Activated gamma-delta T cell treated with anti-CD3 and anti-CD28 coated beads, Interleukin-2, amount 50 U/mL, for 16 hours (primary cell): Measurements from ENCODE around the gene RAB15.
A peak's percentile ranks its signal among the peaks of the same experiment; 100 is the strongest.

Source experiments
- DNase-seq: peaks from one replicate; pipeline ENCODE4 v3.0.0-alpha.2; 2020; ENCODE audit warnings: low read depth

Gene RAB15

DNA sequence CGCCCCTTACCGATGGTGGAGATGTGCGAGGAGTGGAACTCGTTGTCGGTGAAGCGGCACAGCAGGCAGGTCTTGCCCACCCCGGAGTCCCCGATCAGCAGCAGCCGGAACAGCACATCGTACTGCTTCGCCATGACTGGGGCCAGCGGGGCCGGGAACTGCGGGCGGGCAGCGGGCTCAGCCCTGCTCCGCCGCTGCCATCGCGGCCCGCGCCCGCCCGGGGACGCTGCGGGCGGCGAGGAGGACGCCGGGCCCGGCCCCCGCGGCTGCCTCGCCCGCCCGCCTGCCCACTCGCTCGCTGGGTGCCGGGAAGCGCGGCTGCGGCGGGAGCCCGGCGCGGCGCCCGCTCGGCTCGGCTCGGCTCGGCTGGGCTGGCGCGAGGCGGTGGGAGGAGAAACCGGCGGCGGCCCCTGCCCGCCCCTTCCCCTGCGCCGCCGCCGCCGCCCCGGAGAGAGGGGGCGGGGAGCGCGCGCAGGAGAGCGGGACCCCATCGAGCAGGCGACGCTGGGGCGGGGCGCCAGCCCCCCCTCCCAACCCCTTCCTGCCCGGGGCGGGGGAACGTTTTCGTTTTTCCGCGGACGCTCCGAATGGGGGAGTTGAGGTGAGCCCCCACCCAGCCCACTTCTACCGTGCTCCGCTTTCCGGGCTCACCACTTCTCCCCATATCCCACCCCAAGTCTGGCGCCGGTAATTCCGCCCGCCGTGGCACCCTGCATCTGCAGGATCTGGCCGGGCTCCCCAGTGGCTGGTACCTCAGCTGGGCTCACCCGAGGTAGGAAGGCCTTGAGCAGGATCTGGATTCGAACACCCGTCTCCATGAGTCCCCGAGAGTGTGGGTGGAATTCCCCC is at the start of gene RAB15:
TSS of gene RAB15 (minus strand) at position 394 of the 849 bp plus-strand sequence. CDS start at position 134, 260 bp downstream.
- DNase-seq = peak; percentile 24

- no peak for DNase-seq
These were observed 47.9 kb upstream of the RAB15 start for GRCh38 chr14:65019944-65020566.

DNA sequence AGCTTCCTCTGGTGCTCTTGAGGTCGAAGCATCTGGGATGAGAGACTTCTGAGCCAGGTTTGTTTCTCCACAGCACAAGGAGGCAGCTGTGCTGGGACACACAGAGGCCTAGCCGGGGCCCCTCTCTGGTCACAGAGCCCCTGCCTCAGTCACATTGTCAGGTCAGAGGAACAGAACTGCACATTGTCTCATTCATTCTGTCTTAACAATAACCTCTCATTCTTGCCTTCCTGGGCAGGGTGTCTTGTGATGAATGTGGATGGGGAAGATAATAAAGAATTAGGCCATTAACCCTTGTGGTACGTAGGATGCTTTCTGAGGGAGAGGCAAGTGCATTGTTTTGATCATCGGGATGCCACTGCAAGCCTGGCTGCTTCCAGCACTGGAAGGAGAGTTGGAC is 44.3 kb upstream of the RAB15 start:
- no peak for DNase-seq

DNA sequence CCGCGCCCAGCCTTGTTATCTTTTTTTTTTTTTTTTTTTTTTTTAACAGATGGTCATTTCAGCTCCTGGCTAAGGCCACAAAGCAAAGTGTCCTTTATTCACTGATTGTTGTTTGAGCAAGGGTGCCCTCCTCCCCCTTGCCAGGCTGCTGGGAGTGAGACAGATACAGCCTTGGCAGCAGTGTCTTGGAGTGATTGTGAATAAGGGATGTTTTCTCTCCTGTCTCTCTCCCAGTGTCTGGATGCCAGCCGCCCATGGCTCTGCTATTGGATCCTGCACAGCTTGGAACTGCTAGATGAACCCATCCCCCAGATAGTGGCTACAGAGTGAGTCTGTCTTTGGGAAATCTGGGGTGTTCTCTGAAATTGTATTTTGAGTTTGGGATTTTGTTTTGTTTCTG is 43.3 kb upstream of the RAB15 start:
- DNase-seq = no peak

DNA sequence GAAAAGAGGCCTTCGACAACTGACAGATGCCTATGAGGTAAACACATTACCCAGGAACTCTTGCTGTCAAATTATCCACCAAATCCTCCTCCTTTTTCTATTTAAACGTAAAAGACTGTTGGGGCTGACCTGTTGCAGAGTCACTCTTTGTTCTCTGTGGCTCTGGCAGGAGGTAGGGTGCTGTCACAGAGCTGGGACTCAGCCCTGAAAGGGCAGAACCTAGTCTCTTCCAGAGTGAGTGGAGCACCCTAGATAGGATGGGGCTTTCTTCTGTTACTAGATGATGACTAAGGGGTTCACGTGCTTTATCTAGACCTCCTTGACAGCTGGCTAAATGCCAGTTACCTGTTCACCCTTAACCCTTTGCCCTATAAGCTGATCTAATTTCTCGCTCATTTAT is 40.2 kb upstream of the RAB15 start:
- DNase-seq = no peak

DNA sequence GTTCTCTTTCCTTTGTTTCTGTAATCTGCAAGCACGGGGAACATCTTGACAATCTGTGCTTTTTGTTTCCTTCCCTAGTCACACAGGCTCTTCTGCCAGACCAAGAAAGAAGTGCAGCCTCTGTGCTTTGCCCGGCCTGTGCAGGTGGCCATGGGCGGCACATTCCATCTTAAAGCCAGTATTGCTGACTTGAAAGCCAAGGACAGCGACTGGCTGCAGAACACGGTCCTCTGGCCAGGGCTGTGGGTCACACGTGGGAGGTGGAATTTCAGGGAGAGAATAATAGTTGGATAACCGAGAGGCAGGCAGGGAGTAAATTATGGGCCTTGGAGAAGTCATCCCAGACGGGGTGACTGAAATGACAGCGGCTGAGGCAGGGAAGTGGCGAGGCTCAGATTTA is 39.4 kb upstream of the RAB15 start:
- no peak for DNase-seq

- no peak for DNase-seq
These were observed 38.2 kb upstream of the RAB15 start for GRCh38 chr14:65010211-65010931.

DNA sequence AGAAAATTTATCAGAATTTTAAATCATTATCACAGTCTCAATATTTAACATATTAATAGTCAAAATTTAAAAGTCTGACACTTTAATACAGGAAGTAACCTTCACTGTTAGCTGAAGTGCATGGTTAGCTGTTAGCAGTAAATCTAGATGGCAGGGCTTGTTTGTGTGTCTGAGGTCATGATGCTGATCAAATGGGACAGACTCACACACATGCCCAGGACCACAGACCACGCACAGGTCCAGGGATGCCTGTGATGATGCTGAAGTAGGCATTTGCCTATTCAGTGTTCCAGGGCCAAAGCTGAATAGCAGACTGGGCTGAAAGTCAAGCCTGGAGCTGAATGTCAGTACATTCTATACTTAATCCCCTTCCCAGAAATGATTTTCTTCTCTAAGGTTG is 35.1 kb upstream of the RAB15 start:
- no peak for DNase-seq

DNA sequence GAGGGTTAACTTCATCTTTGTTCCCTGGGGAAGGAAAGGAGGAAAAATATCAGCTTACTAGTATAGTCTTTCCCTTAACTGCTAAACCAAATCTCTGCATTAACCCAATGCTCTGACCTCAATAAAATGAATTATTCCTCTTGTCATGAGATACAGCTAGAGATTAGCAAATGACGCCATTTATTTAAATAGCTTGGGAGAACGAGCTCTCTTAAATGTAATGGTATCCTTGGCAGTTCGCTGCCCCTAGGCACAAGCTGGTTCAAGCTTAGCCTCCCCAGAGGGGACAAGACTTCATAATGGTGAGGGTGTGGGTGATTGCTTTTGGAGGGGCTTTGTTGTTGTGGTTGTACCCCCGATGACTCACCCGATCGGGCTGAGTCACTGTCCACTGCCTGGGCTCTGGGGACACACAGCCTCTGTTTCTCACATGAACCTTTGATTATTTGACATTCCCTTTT is 34.2 kb upstream of the RAB15 start:
- DNase-seq = no peak

DNA sequence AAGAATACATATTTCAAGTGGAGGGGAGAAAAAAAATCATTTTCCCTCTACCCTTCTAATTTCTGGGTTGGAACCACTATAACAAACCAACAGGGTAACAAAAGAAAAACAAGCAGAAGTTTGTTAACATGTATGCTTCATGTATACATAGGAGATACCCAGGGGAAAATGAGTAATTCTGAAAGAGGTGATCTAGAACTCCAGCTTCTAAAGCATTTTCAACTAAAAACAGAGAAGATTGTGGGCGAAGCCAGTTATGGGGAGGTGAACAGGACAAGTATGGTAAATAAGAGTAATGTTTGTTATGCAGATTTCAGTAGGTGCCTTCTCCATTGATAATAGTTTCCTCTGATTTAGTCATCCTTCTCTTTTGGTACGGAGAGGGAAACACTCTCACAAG is 31.3 kb upstream of the RAB15 start:
- DNase-seq = no peak

GRCh38 chr14:65002586-65003210 is 30.6 kb upstream of the RAB15 start:
- no peak for DNase-seq

- DNase-seq = no peak
These were observed 29.6 kb upstream of the RAB15 start for GRCh38 chr14:65001723-65002122.

- no peak for DNase-seq
These were observed 28.9 kb upstream of the RAB15 start for GRCh38 chr14:65000898-65001591.

DNA sequence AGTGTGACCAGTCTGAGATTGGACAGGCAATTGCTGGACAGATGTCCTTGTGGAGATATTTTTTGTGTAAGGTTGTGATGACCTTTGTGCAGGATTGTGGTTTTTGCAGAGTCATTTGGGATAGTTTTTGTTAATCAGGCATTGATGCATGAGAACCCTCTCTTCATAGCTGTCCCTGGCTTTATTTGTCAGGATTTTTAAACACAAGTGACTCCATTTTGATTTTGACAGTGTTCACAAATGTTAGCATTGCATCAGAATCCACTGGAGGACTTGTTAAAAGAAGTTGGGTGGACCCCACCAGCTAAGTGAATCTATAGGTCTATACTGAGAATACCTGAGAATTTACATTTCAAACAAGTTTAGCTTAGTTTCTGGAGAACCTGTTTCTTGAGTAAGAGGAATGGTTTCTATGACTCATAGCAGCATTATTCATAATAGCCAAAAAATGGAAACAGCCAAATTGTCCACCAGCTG is 26.4 kb upstream of the RAB15 start:
- DNase-seq = no peak

- DNase-seq = no peak
These were observed 25.1 kb upstream of the RAB15 start for GRCh38 chr14:64997108-64997794.

DNA sequence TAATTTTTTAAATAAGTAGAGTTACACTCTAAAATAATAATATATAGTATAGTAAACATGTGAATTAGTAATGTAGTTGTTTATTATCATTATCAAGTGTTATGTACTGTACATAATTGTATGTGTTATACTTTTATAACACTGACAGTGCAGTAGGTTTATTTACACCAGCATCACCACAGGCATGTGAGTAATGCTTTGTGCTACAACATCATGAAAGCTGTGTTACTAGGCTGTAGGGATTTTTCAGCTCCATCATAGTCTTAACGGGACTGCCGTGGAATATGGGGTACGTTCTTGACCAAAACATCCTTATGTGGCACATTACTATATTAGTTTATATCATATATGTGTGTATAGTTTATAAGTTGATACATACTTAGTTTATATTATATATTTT is 23.2 kb upstream of the RAB15 start:
- DNase-seq = no peak

DNA sequence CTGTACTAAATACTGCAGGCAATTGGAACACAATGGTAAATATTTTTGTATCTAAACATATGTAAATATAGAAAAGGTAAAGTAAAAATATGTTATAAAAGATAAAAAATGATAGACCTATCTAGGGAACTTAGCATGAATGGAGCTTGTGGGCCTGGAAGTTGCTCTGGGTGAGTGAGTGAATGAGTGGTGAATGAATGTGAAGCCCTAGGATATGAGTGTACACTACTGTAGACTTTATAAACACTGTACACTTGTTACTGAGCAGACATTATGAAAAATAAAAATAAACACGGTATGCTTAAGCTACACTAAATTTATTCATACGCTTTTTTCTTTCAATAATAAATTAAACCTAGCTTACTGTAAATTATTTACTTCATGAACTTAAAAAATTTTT is 22.4 kb upstream of the RAB15 start:
- DNase-seq = no peak

GRCh38 chr14:64993266-64993930 is 21.3 kb upstream of the RAB15 start:
- no peak for DNase-seq

DNA sequence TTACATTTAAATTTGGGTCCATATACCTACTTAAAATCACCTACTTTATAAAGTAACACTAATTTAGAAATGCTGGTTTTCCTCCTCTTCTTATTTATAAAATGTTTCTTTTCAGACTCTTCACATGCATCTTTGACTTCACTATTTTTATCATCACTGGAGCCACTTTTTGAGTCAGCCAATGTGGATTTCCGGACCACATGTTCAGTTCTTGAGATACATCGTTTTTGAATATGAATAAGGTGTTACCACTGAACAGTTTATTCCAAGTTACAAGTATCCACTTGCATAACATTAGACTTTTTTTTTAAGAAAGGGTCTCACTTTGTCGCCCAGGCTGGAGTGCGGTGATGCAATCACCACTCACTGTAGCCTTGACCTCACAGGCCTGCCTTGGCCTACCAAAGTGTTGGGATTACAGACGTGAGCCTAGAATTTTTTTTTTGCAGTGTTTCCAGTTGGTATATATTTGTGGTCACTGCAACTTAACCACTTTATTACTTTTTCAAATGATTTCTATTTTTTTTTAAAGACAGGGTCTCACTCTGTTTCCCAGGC is 20.3 kb upstream of the RAB15 start:
- no peak for DNase-seq

DNA sequence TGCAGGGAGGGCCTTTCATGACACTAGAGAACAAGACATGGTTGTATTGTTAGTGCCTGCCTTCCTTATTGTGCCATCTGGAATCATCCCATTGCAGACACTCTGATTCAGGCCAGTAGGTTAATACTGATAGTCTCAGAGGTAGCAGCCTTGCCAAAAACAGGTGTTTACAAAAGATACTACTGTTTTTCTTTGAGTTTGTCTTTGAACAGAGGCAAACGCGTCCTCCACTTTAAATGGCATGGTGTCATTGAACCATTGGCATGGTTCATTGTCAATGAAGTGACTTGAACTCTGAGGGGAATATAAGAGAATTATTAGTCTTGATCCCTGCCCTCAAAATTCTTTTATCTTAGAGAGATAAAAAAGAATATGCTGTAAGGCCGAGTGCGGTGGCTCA is 18.8 kb upstream of the RAB15 start:
- no peak for DNase-seq
